WTC11 (cell line): Measurements from ENCODE around the gene CDS1.

Source experiments
- ESRRA ChIP-seq: sonication (generic); formaldehyde crosslinking; IDR thresholded peaks from 2 replicates; pipeline ENCODE4 v1.8.1; 2022; ENCODE audit warnings: mild to moderate bottlenecking, missing genetic modification reagents, borderline replicate concordance
- TEAD1 ChIP-seq: sonication (generic); formaldehyde crosslinking; IDR thresholded peaks from 2 replicates; pipeline ENCODE4 v1.8.0; 2022; ENCODE audit warnings: mild to moderate bottlenecking, missing genetic modification reagents
- TP53 ChIP-seq: sonication (generic); formaldehyde crosslinking; IDR thresholded peaks from 2 replicates; pipeline ENCODE4 v1.8.1; 2023; ENCODE audit warnings: mild to moderate bottlenecking, missing genetic modification reagents
- ZNF121 ChIP-seq: sonication (generic); formaldehyde crosslinking; IDR thresholded peaks from 2 replicates; pipeline ENCODE4 v1.8.0; 2023; ENCODE audit warnings: missing genetic modification reagents
- TF ChIP-seq, protein P1 (sequence below): sonication (generic); formaldehyde crosslinking; IDR thresholded peaks from 2 replicates; pipeline ENCODE4 v1.8.0; 2022; ENCODE audit warnings: mild to moderate bottlenecking, missing genetic modification reagents
- TF ChIP-seq, protein P2 (sequence below): fragments of 200-600 bp; IDR thresholded peaks from 2 replicates; pipeline ENCODE4 v1.8.0; 2022; ENCODE audit warnings: antibody characterized with exemption
- TF ChIP-seq, protein P3 (sequence below): fragments of 250-450 bp; sonication (Bioruptor Pico); IDR thresholded peaks from 2 replicates; pipeline ENCODE4 v1.9.0; 2021; ENCODE audit warnings: mild to moderate bottlenecking, borderline replicate concordance

DNA sequence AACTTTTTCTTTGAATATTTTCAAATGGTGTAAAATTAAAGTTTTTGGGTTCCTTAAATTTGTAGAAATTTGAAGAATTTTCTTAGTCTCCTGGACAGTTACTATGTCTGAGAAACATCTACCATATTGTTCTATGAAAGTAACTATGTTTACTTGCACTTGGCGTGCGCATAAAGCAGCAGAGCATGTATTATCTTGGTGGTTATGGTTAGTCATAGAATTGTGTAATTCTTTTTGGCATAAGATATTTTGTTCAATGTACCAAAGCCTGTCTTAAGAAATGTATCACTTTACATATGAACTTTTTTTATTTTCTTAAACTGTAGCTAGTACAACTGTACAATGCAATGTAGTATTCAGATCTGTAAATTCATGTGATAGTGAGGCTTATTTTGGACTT, 49.2 kb downstream of the CDS1 start:
- TF ChIP-seq, protein P1, sequence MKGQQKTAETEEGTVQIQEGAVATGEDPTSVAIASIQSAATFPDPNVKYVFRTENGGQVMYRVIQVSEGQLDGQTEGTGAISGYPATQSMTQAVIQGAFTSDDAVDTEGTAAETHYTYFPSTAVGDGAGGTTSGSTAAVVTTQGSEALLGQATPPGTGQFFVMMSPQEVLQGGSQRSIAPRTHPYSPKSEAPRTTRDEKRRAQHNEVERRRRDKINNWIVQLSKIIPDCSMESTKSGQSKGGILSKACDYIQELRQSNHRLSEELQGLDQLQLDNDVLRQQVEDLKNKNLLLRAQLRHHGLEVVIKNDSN, result no peak
- TF ChIP-seq ZNF121 (CRISPR knock-in tag), result no peak
- no peak for TF ChIP-seq ESRRA (CRISPR knock-in tag)
- TF ChIP-seq, protein P2, sequence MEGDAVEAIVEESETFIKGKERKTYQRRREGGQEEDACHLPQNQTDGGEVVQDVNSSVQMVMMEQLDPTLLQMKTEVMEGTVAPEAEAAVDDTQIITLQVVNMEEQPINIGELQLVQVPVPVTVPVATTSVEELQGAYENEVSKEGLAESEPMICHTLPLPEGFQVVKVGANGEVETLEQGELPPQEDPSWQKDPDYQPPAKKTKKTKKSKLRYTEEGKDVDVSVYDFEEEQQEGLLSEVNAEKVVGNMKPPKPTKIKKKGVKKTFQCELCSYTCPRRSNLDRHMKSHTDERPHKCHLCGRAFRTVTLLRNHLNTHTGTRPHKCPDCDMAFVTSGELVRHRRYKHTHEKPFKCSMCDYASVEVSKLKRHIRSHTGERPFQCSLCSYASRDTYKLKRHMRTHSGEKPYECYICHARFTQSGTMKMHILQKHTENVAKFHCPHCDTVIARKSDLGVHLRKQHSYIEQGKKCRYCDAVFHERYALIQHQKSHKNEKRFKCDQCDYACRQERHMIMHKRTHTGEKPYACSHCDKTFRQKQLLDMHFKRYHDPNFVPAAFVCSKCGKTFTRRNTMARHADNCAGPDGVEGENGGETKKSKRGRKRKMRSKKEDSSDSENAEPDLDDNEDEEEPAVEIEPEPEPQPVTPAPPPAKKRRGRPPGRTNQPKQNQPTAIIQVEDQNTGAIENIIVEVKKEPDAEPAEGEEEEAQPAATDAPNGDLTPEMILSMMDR, result no peak
- no peak for TF ChIP-seq TEAD1 (CRISPR knock-in tag)
- TF ChIP-seq, protein P3, sequence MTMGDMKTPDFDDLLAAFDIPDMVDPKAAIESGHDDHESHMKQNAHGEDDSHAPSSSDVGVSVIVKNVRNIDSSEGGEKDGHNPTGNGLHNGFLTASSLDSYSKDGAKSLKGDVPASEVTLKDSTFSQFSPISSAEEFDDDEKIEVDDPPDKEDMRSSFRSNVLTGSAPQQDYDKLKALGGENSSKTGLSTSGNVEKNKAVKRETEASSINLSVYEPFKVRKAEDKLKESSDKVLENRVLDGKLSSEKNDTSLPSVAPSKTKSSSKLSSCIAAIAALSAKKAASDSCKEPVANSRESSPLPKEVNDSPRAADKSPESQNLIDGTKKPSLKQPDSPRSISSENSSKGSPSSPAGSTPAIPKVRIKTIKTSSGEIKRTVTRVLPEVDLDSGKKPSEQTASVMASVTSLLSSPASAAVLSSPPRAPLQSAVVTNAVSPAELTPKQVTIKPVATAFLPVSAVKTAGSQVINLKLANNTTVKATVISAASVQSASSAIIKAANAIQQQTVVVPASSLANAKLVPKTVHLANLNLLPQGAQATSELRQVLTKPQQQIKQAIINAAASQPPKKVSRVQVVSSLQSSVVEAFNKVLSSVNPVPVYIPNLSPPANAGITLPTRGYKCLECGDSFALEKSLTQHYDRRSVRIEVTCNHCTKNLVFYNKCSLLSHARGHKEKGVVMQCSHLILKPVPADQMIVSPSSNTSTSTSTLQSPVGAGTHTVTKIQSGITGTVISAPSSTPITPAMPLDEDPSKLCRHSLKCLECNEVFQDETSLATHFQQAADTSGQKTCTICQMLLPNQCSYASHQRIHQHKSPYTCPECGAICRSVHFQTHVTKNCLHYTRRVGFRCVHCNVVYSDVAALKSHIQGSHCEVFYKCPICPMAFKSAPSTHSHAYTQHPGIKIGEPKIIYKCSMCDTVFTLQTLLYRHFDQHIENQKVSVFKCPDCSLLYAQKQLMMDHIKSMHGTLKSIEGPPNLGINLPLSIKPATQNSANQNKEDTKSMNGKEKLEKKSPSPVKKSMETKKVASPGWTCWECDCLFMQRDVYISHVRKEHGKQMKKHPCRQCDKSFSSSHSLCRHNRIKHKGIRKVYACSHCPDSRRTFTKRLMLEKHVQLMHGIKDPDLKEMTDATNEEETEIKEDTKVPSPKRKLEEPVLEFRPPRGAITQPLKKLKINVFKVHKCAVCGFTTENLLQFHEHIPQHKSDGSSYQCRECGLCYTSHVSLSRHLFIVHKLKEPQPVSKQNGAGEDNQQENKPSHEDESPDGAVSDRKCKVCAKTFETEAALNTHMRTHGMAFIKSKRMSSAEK (CRISPR knock-in tag), result no peak
- TF ChIP-seq TP53 (CRISPR knock-in tag), result no peak
